DOHH2 (cell line): ENCODE data around the gene OR2A1.
"Not testable (repeated sequence)": the region's sequence is repeated elsewhere in the genome, so short reads cannot be mapped to it uniquely, and the experiment has no call there.

Experiments
- H3F3A ChIP-seq: fragments of 200-600 bp; sonication (generic), shearing (Covaris generic); 2 replicates; pipeline ENCODE4 v1.6.0; 2016; ENCODE audit warnings: antibody characterized with exemption, mild to moderate bottlenecking; ENCODE audit not compliant: control insufficient read depth, insufficient read depth
- H3K27ac ChIP-seq: fragments of 200-600 bp; sonication (generic); 2 replicates; pipeline ENCODE4 v1.5.1; 2014; ENCODE audit warnings: low read depth, mild to moderate bottlenecking, low read length, moderate library complexity
- H3K27me3 ChIP-seq: fragments of 200-600 bp; sonication (generic); 2 replicates; pipeline ENCODE4 v1.6.1; 2014; ENCODE audit warnings: mild to moderate bottlenecking, low read length, mixed read lengths; ENCODE audit not compliant: control insufficient read depth
- H3K36me3 ChIP-seq: fragments of 200-600 bp; sonication (generic); 2 replicates; pipeline ENCODE4 v1.6.1; 2014; ENCODE audit warnings: mild to moderate bottlenecking, low read length, moderate library complexity, mixed read lengths; ENCODE audit not compliant: control insufficient read depth
- H3K4me1 ChIP-seq: fragments of 200-600 bp; sonication (generic); 2 replicates; pipeline ENCODE4 v1.6.1; 2014; ENCODE audit warnings: mild to moderate bottlenecking, low read length, mixed read lengths; ENCODE audit not compliant: control insufficient read depth
- H3K4me2 ChIP-seq: fragments of 200-600 bp; sonication (generic); 2 replicates; pipeline ENCODE4 v1.6.0; 2014; ENCODE audit warnings: mild to moderate bottlenecking, low read length, moderate library complexity
- H3K4me3 ChIP-seq: fragments of 200-600 bp; sonication (generic); 2 replicates; pipeline ENCODE4 v1.5.1; 2014; ENCODE audit warnings: mild to moderate bottlenecking, low read length, mixed read lengths
- H3K79me2 ChIP-seq: fragments of 200-600 bp; sonication (generic); 2 replicates; pipeline ENCODE4 v1.6.1; 2014; ENCODE audit warnings: mild to moderate bottlenecking, low read length, mixed read lengths; ENCODE audit not compliant: control insufficient read depth
- H3K9me2 ChIP-seq: fragments of 200-600 bp; sonication (generic); replicated peaks from 2 replicates; pipeline ENCODE4 v1.6.1; 2014; ENCODE audit warnings: mild to moderate bottlenecking, low read length, mixed read lengths; ENCODE audit not compliant: control insufficient read depth
- H3K9me3 ChIP-seq: fragments of 200-600 bp; sonication (generic); 2 replicates; pipeline ENCODE4 v1.6.1; 2014; ENCODE audit warnings: antibody characterized with exemption, low read length, mixed read lengths; ENCODE audit not compliant: control insufficient read depth, insufficient read depth
- H4K20me1 ChIP-seq: fragments of 200-600 bp; sonication (generic); 2 replicates; pipeline ENCODE4 v1.6.0; 2014; ENCODE audit warnings: low read depth, mild to moderate bottlenecking, antibody characterized with exemption, low read length, moderate library complexity; ENCODE audit not compliant: control insufficient read depth, insufficient read depth

OR2A1 gene

GRCh38 chr7:144367250-144367649 lies 55.0 kb downstream of the OR2A1 start:
- not testable (repeated sequence) for H3K79me2 ChIP-seq, H3F3A ChIP-seq, H3K27me3 ChIP-seq, H3K9me3 ChIP-seq, H3K4me3 ChIP-seq, H3K4me1 ChIP-seq, H4K20me1 ChIP-seq, H3K4me2 ChIP-seq, H3K36me3 ChIP-seq, H3K9me2 ChIP-seq, H3K27ac ChIP-seq

- H3K36me3 ChIP-seq, H3K4me1 ChIP-seq, H3K27me3 ChIP-seq, H3K9me2 ChIP-seq, H4K20me1 ChIP-seq, H3K79me2 ChIP-seq, H3K9me3 ChIP-seq, H3K4me2 ChIP-seq, H3F3A ChIP-seq, H3K27ac ChIP-seq, H3K4me3 ChIP-seq: not testable (repeated sequence)
Observed at GRCh38 chr7:144369221-144369620, 57.0 kb downstream of the OR2A1 start.
